Anterior cingulate cortex (tissue), 58 donors: Measurements from ENCODE around the gene CLIC3.

ENCODE experiments used
- DNase-seq, 58 donors: peaks; one replicate each; lab custom pipeline; 2025; lab: John Stamatoyannopoulos, UW

The CLIC3 gene

GRCh38 chr9:136972335-136972734, 24.0 kb downstream of the CLIC3 start:
- no peak for DNase-seq

GRCh38 chr9:136971746-136972145, 24.6 kb downstream of the CLIC3 start:
- DNase-seq: no peak

- no peak for DNase-seq
These were observed 26.0 kb downstream of the CLIC3 start for GRCh38 chr9:136970361-136970760.

- DNase-seq: no peak
These were observed 26.6 kb downstream of the CLIC3 start for GRCh38 chr9:136969774-136970173.

- no peak for DNase-seq
These were observed 27.2 kb downstream of the CLIC3 start for GRCh38 chr9:136969150-136969549.

- no peak for DNase-seq
These were observed 27.8 kb downstream of the CLIC3 start for GRCh38 chr9:136968333-136969127.

GRCh38 chr9:136965771-136966484, 30.4 kb downstream of the CLIC3 start:
- DNase-seq: peak in 52 of 58 donors; percentile 30 to 94 (median 70)

- no peak for DNase-seq
These were observed 31.4 kb downstream of the CLIC3 start for GRCh38 chr9:136964833-136965422.

GRCh38 chr9:136964171-136964689, 32.1 kb downstream of the CLIC3 start:
- DNase-seq: no peak

- no peak for DNase-seq
These were observed 32.6 kb downstream of the CLIC3 start for GRCh38 chr9:136963751-136964150.

- peak in 3 of 58 donors; percentile 23 to 34 (median 29) for DNase-seq
These were observed 33.0 kb downstream of the CLIC3 start for GRCh38 chr9:136963341-136963740.

- DNase-seq: no peak
These were observed 33.6 kb downstream of the CLIC3 start for GRCh38 chr9:136962701-136963248.

- no peak for DNase-seq
These were observed 34.2 kb downstream of the CLIC3 start for GRCh38 chr9:136962163-136962562.

GRCh38 chr9:136961279-136962065, 34.9 kb downstream of the CLIC3 start:
- DNase-seq: peak in 24 of 58 donors; percentile 19 to 64 (median 40)

- no peak for DNase-seq
These were observed 35.5 kb downstream of the CLIC3 start for GRCh38 chr9:136960938-136961275.

GRCh38 chr9:136960212-136960937, 36.0 kb downstream of the CLIC3 start:
- no peak for DNase-seq

- DNase-seq: no peak
These were observed 37.2 kb downstream of the CLIC3 start for GRCh38 chr9:136958898-136959850.

GRCh38 chr9:136958473-136958872, 37.9 kb downstream of the CLIC3 start:
- no peak for DNase-seq
